ENCODE measurements around the gene PLD4.

PLD4 gene

DNA sequence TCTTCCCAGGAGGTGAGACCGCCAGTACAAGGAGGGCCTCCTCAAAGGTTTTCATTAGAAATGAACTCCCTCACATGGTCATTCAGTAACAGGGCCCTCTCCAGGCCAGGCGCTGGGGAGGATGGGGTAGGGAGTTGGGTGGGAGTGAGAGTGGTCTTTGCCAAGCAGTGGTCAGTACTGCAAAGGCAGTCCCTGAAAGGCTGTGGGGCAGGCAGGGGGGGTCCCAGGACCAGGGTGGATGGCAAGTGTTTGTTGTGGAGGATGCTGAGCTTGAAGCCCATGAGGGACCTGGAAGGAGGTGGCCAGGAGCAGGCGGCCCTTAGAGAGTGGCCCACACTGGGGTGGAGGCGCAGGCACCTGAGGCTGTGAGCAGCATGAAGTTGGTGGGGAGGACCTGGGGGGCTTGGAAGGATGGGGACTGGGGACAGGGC, 33.5 kb upstream of the PLD4 start:
- TF ChIP-seq, protein P1, sequence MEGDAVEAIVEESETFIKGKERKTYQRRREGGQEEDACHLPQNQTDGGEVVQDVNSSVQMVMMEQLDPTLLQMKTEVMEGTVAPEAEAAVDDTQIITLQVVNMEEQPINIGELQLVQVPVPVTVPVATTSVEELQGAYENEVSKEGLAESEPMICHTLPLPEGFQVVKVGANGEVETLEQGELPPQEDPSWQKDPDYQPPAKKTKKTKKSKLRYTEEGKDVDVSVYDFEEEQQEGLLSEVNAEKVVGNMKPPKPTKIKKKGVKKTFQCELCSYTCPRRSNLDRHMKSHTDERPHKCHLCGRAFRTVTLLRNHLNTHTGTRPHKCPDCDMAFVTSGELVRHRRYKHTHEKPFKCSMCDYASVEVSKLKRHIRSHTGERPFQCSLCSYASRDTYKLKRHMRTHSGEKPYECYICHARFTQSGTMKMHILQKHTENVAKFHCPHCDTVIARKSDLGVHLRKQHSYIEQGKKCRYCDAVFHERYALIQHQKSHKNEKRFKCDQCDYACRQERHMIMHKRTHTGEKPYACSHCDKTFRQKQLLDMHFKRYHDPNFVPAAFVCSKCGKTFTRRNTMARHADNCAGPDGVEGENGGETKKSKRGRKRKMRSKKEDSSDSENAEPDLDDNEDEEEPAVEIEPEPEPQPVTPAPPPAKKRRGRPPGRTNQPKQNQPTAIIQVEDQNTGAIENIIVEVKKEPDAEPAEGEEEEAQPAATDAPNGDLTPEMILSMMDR (IDR thresholded peaks at IDR 0.05; ENCODE audit: low read depth, low read length, poor library complexity, severe bottlenecking), result no peak
- TF ChIP-seq EZH2phosphoT487 (IDR thresholded peaks at IDR 0.05; ENCODE audit: borderline replicate concordance, low read length), result no peak
- no peaks in the 10 kb centered on the region; the same call in 1 of the 2 replicates for H3K27me3 ChIP-seq (ENCODE audit: control insufficient read depth, low read length)
- H4K20me1 ChIP-seq (ENCODE audit: control insufficient read depth, insufficient read depth, low read depth, low read length), result no peaks in the 10 kb centered on the region
- no peaks in the 10 kb centered on the region for H3K36me3 ChIP-seq (ENCODE audit: control insufficient read depth, low read length)
- no peaks in the 10 kb centered on the region; the same call in 1 of the 2 replicates for H3K4me1 ChIP-seq (ENCODE audit: control insufficient read depth, low read length)
- no peak overlapping the region for H3K27ac ChIP-seq (ENCODE audit: low read depth, low read length)
- no peaks in the 10 kb centered on the region for H3K9me3 ChIP-seq (ENCODE audit: control insufficient read depth, insufficient read depth, low read length)
- H3K79me2 ChIP-seq (ENCODE audit: control insufficient read depth, low read length), result no peaks in the 10 kb centered on the region
- H3K4me3 ChIP-seq (ENCODE audit: low read length), result no peak overlapping the region
- H3F3A ChIP-seq (ENCODE audit: control insufficient read depth, insufficient read depth), result no peaks in the 10 kb centered on the region
- no peaks in the 10 kb centered on the region for H3K9me2 ChIP-seq (replicated peaks; ENCODE audit: control insufficient read depth, low read length)
- no peak overlapping the region for H3K4me2 ChIP-seq (ENCODE audit: low read length)

DNA sequence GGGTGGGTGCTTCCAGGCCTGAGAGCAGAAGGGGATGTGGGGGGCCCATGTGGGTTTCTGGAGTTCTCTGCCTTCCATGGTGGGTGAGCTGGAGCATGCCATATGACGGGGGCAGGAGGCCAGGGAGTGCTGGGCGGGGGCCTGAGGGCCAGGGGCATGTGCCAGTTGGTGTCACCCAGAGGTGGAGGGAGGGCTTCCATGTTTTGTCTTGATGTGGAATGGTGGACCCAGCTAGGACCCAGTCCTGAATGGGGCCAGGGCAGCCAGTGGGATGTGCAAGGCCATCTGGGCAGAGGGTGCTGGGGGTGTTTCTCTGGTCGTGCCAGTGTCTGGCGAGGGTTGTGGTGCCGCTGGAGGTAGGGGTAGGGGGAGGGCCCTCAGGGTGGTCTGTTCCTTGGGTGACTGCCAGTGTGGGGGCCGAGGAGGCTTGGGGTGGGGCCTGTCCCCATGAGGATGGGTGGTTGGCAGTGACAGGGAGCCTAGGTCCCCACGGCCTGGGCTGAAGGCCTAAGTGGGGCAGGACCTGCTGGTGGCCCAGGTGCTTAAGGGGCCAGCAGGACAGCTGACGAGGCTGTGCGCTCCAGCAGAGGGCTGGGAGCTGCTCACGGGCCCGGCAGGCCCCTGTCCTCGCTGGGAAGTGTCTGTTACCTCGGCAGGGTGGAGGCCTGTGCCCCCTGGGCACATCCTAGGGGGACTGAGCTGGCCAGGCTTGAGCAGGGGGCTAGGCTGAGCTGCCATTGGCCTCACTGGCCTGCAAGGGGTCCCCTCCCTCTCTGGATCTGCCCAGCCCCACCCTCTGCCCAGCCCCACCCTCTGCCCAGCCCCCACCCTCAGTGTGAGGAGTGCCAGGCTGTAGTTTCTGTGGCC, 32.8 kb upstream of the PLD4 start:
- no peaks in the 10 kb centered on the region; the same call in 1 of the 2 replicates for H3K4me1 ChIP-seq (ENCODE audit: control insufficient read depth, low read length)
- H3K79me2 ChIP-seq (ENCODE audit: control insufficient read depth, low read length), result no peaks in the 10 kb centered on the region
- no peaks in the 10 kb centered on the region for H3K9me3 ChIP-seq (ENCODE audit: control insufficient read depth, insufficient read depth, low read length)
- no peak overlapping the region for H3K4me2 ChIP-seq (ENCODE audit: low read length)
- H3K36me3 ChIP-seq (ENCODE audit: control insufficient read depth, low read length), result no peaks in the 10 kb centered on the region
- no peak overlapping the region for H3K4me3 ChIP-seq (ENCODE audit: low read length)
- no peak overlapping the region for H3K27ac ChIP-seq (ENCODE audit: low read depth, low read length)
- no peaks in the 10 kb centered on the region for H3K9me2 ChIP-seq (replicated peaks; ENCODE audit: control insufficient read depth, low read length)
- TF ChIP-seq, protein P1 (IDR thresholded peaks at IDR 0.05; ENCODE audit: low read depth, low read length, poor library complexity, severe bottlenecking), result no peak
- TF ChIP-seq EZH2phosphoT487 (IDR thresholded peaks at IDR 0.05; ENCODE audit: borderline replicate concordance, low read length), result no peak
- H3F3A ChIP-seq (ENCODE audit: control insufficient read depth, insufficient read depth), result no peaks in the 10 kb centered on the region
- no peaks in the 10 kb centered on the region; the same call in 1 of the 2 replicates for H3K27me3 ChIP-seq (ENCODE audit: control insufficient read depth, low read length)
- no peaks in the 10 kb centered on the region for H4K20me1 ChIP-seq (ENCODE audit: control insufficient read depth, insufficient read depth, low read depth, low read length)

DNA sequence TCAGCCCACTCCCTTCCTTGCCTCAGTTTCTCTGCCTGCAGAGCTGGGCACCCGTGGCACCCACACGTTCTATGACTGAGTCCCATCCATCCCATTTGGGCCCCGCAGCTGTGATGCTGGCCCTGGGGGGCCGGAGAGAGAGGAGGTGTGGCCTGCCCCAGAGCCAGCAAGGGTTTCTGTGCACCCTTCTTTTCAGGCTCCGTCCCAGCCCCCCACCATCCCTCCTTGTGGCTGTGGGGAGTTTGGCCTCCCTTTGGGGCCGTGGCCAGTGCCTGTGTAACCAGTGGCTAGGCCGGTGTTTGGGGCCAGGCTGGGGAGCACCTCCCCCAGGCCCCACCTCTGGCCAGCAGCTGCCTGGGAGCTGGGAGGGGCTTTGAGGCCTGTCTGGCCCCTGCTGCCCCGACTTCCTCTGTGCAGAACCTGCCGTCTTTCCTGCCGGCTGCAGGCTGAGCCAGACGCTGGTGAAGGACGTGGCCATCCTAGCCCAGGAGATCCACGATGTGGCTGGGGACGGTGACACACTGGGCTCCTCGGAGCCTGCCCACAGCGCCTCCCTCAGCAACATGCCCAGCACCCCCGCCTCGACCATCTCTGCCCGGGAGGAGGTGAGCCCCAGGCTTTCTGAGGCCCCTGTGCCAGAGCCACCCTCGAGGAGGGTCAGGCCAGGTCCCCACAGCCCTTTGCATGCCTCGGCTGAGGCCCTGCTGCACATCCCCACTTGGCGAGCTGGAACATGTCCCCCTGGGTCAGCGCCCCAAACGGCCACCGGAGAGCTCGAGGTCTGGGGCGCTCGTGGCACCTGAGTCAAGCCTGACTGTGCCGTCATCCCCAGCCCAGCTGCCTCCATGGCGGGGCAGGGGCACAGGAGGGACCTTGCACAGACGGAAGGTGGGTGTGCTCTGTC, 31.9 kb upstream of the PLD4 start:
- Histone ChIP-seq H3K9me2 (replicated peaks; ENCODE audit: control insufficient read depth, low read length) (no peaks in the 10 kb centered on the region), H3K27ac (ENCODE audit: low read depth, low read length) (no peak overlapping the region), H3K27me3 (ENCODE audit: control insufficient read depth, low read length) (no peaks in the 10 kb centered on the region; the same call in 1 of the 2 replicates), H3F3A (ENCODE audit: control insufficient read depth, insufficient read depth) (no peaks in the 10 kb centered on the region), H3K9me3 (ENCODE audit: control insufficient read depth, insufficient read depth, low read length) (no peaks in the 10 kb centered on the region), H3K79me2 (ENCODE audit: control insufficient read depth, low read length) (no peaks in the 10 kb centered on the region), H4K20me1 (ENCODE audit: control insufficient read depth, insufficient read depth, low read depth, low read length) (no peaks in the 10 kb centered on the region), H3K4me2 (ENCODE audit: low read length) (no peak overlapping the region), H3K4me3 (ENCODE audit: low read length) (no peak overlapping the region), H3K4me1 (ENCODE audit: control insufficient read depth, low read length) (no peaks in the 10 kb centered on the region; the same call in 1 of the 2 replicates), H3K36me3 (ENCODE audit: control insufficient read depth, low read length) (no peaks in the 10 kb centered on the region)
- TF ChIP-seq EZH2phosphoT487 (IDR thresholded peaks at IDR 0.05; ENCODE audit: borderline replicate concordance, low read length), result no peak
- TF ChIP-seq, protein P1 (IDR thresholded peaks at IDR 0.05; ENCODE audit: low read depth, low read length, poor library complexity, severe bottlenecking), result no peak
